Glomerular visceral epithelial cell (primary cell): Measurements from ENCODE around the gene NAXE.
"Not testable (repeated sequence)": the region's sequence is repeated elsewhere in the genome, so short reads cannot be mapped to it uniquely, and the experiment has no call there.

Source experiments
- DNase-seq: peaks from one replicate; pipeline ENCODE4 v3.0.0-alpha.2; 2016; ENCODE audit errors: extremely low spot score

Gene NAXE

DNA sequence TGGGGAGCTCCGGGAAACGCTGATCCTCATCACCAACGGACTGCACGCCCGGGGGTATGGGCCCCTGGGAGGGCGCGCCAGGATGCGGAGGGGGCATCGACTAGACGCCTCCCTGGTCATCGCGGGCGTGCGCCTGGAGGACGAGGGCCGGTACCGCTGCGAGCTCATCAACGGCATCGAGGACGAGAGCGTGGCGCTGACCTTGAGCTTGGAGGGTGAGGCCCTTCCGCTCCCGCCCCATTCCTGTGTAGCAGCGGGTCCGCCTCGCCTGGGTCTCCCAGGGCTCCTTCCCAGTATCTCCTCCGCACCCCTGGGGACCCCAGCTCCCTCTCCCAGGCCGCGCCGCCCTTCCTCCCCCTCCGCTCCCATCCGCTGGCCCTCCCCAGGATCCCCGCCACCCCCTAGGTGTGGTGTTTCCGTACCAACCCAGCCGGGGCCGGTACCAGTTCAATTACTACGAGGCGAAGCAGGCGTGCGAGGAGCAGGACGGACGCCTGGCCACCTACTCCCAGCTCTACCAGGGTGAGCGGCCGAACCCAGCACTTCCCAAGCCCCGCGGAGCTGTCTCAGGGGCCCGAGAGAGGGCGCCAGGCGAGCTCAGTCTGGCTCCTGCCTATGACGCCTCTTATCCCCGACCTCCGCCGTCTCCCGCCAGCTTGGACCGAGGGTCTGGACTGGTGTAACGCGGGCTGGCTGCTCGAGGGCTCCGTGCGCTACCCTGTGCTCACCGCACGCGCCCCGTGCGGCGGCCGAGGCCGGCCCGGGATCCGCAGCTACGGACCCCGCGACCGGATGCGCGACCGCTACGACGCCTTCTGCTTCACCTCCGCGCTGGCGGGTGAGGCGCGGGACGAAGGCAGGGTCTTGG is 32.6 kb downstream of the NAXE start:
- peak; percentile 44 for DNase-seq

DNA sequence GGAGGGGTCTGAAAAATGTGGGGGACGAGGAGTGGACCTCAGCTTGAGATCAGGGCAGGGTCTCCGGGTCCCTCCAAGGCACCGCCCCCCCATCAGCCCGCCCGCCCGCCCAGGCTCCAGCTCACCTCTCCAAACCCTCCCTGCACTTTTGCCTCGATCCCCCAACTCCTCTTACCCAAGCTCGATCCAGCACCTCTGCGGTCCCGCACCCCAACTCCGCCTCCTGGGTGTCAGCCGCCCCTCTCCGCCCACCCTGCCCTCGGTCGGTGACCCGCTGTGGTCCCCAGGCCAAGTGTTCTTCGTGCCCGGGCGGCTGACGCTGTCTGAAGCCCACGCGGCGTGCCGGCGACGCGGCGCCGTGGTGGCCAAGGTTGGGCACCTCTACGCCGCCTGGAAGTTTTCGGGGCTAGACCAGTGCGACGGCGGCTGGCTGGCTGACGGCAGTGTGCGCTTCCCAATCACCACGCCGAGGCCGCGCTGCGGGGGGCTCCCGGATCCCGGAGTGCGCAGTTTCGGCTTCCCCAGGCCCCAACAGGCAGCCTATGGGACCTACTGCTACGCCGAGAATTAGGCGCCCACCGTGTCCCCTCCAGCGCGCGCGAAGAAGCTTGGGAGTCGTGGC is 33.3 kb downstream of the NAXE start:
- no peak for DNase-seq

DNA sequence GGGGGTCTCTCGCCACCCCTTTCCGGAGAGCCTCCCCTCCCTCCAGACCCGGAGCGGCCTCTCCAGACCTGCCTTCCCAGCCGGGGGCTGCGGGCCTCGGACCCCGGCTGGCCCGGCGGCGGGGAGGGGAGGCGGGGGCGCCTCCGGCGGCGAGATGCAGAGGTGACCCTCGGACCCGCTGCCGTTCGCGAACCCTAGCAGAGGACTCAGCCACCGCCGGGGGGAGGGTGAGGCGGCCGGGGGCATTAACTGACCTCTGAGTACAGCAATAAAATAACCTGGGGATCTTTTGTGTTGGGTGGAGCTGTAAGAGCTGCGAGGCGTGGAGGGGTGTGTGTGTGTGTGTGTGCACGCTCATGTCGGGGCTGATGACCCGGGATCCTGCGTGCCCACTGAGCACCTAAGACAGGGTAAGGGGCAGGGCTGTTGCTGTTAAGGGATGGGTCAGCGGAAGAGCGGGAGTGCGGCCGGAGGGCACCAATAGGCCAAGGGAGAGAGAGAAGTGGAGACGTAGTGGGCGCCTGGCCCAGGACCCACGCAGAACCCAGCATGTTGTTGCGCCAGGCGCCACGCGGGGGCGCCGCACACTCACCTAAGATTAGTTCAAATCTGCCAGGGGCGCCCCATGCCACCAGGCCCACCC is 34.0 kb downstream of the NAXE start:
- peak; percentile 50 for DNase-seq

DNA sequence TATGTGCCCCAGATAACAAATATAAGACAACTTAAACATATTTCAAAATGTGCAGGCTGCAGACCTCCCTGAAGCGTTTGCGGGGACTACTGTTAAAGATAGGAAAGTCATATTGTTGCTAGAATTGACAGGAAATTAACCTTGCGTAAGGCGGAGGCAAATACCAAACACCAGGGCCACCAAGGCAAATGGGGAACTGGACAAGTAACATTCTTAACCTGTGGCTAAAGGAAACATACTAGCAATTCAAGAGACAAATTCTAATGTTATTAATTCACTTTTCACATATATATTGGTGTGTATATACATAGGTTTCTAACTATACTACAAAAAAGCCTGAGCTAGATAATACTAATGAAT is 34.5 kb downstream of the NAXE start:
- no peak for DNase-seq

DNA sequence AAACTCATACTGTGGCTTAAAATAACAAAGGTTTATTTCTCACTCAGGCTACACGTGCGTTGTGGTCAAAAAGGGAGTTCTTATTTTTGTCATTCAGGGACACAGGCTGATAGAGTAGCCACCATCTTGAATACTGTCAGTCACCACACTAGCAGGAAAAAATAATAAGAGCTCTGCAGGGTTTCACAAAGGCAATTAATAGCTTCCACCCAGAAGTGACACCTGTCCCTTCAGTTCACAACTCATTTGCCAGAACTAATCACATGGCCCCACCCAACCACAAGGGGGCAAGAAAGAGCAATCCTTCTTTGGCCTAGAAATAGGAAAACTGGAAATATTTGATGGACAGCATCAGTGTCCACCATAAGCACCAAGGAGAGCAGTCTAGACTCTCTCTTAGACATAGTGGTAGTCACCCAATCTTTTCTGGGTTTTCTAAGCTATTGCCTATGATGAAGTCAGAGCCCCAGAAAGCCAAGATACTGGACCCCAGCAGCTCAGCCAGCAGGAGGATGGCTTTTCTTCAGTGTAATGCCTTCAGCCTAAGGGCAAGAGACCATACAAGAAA is 35.8 kb downstream of the NAXE start:
- DNase-seq = peak; percentile 61

DNA sequence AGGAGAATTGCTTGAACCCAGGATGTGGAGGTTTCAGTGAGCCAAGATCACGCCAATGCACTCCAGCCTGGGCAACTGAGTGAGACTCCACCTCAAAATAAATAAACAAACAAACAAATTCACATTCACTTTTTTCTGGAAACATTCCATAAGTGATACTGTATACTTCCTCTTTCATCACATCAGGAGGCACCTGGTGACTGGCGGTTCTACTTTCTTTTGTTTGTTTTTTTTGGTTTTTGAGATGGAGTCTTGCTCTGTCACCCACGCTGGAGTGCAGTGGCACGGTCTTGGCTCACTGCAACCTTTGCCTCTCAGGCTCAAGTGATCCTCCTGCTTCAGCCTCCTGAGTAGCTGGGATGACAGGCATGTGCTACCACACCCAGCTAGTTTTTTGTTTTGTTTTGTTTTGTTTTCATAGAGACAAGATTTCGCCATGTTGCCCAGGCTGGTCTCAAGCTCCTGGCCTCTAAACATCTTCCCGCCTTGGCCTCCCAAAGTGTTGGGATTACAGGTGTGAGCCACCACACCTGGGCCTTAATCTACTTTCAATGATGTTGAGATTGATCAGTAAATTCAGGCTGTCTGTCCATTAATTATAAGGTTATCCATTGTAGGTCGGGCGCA is 38.4 kb downstream of the NAXE start:
- no peak for DNase-seq

DNA sequence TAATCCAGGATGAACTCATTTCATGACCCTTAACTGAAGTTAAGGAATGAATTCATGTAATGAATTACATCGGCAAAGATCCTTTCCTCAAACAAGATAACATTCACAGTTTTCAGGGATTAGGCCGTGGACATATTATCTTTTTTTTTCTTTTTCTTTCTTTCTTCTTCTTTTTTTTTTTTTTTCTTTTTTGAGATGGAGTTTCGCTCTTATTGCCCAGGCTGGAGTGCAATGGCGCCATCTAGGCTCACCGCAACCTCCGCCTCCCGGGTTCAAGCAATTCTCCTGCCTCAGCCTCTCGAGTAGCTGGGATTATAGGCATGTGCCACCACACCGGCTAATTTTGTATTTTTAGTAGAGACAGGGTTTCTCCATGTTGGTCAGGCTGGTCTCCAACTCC is 39.6 kb downstream of the NAXE start:
- not testable (repeated sequence) for DNase-seq

DNA sequence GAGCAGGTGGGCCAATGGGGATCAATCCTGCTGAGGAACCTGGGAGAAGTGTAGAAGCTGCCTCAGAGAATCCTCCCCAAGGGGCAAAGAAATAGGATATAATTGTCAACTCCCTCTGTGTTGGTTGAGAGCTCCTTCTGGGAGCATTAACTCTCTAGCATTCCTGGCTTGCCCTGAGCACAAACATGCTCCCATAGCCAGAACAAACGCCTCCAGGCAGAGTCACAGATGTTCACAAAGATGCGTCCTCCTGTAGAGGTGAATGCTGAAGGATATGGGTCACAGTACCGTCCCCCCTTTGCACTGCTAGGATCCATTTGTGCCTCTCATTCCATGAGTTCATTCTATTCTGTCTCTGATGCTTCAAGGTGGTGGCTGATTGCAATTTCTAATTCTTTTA is 40.8 kb downstream of the NAXE start:
- no peak for DNase-seq

DNA sequence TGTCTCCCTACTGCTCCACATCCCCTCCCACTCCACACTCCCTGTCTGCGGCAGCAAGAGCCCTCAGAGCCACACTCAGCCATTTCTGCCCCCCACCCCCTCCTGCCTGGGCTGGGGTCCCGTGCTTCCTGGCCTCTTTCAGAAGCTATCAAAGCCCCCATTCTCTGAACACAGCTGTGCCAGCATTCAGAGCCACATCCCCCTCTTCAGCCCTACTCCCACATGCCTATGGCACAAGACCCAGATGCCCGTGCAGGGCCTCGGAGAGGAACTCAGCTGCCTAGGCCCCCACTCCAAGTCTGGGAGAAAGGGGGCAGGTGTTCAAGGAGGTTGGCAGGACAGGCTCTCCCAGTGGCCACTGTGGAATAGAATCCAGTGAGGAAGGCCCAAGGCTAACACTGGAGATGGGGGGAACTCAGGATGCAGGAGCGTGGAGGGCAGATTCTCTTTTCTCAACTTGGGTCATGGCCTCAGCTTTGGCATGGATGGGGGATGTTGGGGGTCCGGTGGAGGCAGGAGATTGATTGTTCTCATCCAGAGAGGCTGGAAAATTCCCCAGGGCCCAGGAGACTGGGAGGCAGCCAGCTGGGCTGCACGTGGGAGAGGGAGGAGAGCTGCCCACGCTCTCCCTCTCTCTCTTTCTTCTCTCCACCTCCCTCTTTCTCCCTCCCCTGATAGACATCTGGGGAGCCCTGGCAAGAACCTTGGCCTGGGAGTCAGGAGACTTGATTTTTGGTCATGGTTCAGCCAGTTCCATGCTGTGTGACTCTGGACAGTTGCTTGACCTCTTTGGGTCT is 46.8 kb downstream of the NAXE start:
- DNase-seq = no peak

DNA sequence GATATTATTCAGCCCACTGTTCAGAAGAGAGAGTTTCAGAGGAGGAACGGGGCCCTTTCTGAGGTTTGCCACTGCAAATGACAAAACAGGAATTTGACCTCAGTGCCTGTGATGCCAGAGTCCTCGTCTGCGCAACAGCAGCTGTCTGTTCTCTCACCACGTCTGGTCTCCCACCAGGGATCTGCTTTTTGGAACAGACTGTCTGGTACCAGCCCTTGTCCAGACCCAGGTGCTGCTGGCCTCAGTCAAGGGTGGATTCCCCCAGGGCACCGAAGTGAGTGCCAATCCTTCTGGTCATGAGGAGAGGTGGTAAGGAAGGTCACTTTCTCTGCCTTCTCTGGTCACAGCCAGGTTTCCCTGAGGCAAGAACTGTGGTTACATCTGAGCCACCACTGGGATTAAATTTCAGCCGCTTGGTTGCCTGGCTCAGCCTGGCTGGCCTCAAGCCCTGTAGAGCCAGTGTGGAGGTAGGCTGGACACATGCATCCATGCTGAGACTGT is 48.1 kb downstream of the NAXE start:
- peak; percentile 48 for DNase-seq

DNA sequence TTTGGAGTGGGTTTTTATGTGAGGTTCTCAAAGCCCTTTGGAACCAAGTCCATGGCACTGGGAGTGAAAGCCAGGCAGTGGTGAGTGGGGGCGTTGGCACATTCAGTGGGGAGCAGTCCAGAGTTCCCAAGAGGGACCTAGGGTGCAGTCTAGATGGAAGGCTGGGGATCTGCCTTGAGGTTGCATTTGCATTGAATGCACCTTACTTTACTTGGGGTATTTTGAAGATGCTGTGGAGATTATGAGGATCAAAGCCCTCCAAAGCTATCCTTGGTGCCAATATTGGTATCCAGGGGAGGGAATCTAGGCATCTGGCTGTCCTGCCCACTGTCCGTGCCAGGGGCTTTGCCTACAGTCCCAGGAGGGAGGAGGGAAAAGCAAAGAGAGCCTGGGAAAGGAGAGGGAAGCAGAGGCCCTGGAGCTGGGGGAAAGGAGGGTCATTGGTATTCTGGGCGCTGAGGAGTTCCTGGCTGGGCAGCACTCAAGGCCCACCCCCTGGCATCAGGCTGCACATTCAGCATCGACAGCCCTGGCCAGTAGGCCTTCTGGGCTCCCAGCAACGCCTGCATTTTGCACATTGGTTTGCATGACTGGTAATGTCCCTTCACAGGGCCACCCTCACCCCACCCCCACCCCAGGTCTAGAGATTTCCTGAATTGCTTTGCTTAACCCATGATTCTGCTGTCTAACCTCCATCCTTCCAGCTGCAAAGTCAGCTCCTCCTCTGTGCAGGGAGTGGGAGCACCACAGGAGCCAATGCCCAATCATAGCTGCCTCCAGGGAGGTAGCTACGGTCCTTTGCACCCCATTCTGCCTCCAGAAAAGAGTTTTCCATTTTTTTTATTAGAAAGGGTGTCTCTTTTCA is 49.5 kb downstream of the NAXE start:
- DNase-seq = no peak

DNA sequence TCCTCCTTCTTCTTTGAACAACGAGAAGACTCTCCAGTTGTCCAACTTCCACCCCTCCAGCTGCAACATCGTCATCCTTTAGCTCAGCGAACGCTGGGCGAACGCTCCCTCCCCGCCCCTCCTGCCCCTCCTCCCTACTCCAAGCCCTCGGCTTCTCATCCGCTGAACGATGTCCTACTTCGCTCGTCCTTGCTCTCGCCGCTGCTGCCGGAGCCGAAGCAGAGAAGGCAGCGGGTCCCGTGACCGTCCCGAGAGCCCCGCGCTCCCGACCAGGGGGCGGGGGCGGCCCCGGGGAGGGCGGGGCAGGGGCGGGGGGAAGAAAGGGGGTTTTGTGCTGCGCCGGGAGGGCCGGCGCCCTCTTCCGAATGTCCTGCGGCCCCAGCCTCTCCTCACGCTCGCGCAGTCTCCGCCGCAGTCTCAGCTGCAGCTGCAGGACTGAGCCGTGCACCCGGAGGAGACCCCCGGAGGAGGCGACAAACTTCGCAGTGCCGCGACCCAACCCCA is 50.2 kb downstream of the NAXE start, which contains the start of gene BCAN:
Gene BCAN (plus strand): TSS at position 357 of the 504 bp plus-strand sequence. CDS start 3,938 bp downstream, outside the sequence.
- DNase-seq = no peak

DNA sequence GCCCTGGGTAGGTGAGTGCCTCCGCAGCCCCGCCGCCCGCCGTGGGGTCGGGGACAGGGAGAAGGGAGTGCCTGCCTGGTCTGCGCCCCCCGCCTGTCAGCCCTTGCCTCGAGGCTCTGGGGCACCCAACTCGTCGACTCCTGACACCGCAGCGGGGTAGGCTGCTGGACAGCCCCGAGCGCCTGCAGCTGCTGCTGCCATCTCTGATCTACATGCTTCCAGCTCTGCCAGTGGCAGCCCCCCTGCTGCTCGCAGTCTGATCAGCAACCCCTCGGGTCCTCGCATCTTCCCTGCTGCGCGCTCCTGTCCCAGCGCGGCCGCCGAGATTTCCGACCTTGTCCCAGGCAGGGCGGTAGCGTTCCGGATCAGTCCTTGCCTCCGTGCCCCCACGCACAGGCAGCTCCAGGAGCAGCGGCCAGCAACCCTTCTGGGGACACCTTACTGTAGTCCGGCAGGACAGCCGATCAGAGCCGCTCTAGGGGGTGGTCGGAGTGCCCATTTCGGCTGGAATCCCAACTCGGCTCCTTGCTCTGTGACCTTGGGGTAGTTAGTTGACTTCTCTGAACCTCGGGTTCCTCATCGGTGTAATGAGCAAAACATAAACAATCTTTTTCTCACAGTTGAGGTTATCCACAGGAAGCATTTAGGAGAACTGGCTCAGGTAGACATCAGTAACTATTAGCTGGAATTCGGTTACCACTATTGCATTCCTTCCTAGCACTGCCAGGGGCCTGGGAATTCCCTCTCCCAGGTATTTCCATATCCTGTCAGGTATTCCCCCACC is 50.9 kb downstream of the NAXE start:
- DNase-seq = no peak

DNA sequence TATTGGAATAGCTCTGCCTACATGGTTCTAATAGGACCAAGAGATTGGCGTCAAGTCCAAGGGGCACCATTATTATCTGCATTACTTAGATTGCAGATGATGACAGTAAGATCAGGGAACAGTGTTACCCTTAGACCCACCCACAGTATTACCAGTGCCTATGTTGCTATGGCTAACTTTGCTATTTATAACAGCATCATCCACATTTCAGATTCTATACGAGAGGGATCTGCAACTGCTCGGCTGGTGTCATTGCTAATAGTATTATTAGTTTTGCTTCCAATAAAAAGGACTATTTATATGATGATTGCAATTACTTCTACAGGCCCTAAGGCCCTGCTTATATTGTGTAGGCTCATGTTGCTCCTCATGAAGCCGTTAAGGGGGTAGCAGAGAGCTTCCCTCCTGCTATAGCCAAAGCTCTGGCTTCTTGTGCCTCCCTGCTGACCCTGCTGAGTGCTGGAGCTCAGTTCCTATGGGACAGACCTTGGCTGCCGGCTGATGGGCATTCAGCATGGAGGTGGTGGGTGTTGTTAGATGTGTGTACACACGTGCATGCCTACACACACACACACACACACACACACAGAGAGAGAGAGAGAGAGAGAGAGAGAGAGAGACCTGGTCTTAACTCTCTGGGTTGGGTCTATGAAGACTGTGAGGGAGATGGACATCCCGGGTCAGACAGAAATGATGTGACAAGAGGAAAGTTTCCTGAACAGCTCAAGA is 51.6 kb downstream of the NAXE start:
- DNase-seq = no peak

DNA sequence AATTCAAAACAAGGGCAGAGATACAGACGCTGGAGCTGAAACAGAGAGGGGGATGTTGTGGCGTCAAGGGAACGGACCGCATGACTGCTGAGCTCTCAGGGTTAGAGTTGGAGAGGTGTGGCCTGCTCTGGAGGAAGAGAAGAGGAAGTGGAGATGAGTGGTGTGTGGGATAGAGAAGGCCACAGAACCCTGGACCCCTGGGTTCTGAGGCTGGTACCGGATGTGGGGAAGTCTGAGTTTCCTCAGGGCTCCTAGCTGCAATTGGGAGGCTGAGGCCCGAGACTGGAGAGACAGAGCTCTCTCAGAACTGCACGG is 52.2 kb downstream of the NAXE start:
- no peak for DNase-seq
